Astrocyte (in vitro differentiated cells and primary cell): ENCODE results near the gene PGRMC2. TPM values are rescaled to one million over a fixed set of nuclear protein-coding genes. Genes with fewer than 3 reads are reported as not detected.

Experiments
- DNase-seq: peaks from one replicate; pipeline ENCODE4 v3.0.0-alpha.2; 2010; ENCODE audit warnings: low read depth
- FAIRE-seq: peaks from 2 replicates; lab custom pipeline; 2011; peaks lifted over from hg19 to GRCh38; lab: Jason Lieb, UNC
- H2AFZ ChIP-seq: 2 replicates; pipeline ENCODE4 v1.6.0; 2012; ENCODE audit warnings: low read depth, low read length, inconsistent platforms
- H3K27ac ChIP-seq: 2 replicates; pipeline ENCODE4 v1.5.1; 2011; ENCODE audit warnings: low read depth, low read length, inconsistent platforms
- H3K27me3 ChIP-seq: 2 replicates; pipeline ENCODE4 v1.6.0; 2011; ENCODE audit warnings: low read length, inconsistent platforms; ENCODE audit not compliant: insufficient read depth
- H3K36me3 ChIP-seq: 2 replicates; pipeline ENCODE4 v1.5.1; 2011; ENCODE audit warnings: low read length, inconsistent platforms; ENCODE audit not compliant: insufficient read depth
- H3K4me1 ChIP-seq: 2 replicates; pipeline ENCODE4 v1.5.1; 2011; ENCODE audit warnings: low read length, inconsistent platforms; ENCODE audit not compliant: insufficient read depth
- H3K4me2 ChIP-seq: 2 replicates; pipeline ENCODE4 v1.6.0; 2012; ENCODE audit warnings: low read length, inconsistent platforms
- H3K4me3 ChIP-seq: 2 replicates; pipeline ENCODE4 v1.5.1; 2011; ENCODE audit warnings: low read depth, mild to moderate bottlenecking, low read length, inconsistent platforms; ENCODE audit not compliant: insufficient read depth
- H3K79me2 ChIP-seq: 2 replicates; pipeline ENCODE4 v1.6.0; 2012; ENCODE audit warnings: mild to moderate bottlenecking, low read length, inconsistent platforms; ENCODE audit not compliant: insufficient read depth
- H3K9ac ChIP-seq: 2 replicates; pipeline ENCODE4 v1.6.0; 2012; ENCODE audit warnings: mild to moderate bottlenecking, low read length, inconsistent platforms
- H3K9me3 ChIP-seq: 2 replicates; pipeline ENCODE4 v1.5.1; 2012; ENCODE audit warnings: low read depth, mild to moderate bottlenecking, low read length, inconsistent platforms; ENCODE audit not compliant: insufficient read depth
- H4K20me1 ChIP-seq: 2 replicates; pipeline ENCODE4 v1.6.0; 2012; ENCODE audit warnings: low read length, inconsistent platforms; ENCODE audit not compliant: insufficient read depth
- H3K27ac Mint-ChIP-seq: one replicate; pipeline ENCODE4 v1.8.0; 2021; ENCODE audit warnings: mild to moderate bottlenecking, mixed read lengths; ENCODE audit not compliant: unreplicated experiment
- H3K27me3 Mint-ChIP-seq: one replicate; pipeline ENCODE4 v1.8.0; 2021; ENCODE audit warnings: low read depth, mixed read lengths; ENCODE audit not compliant: unreplicated experiment
- H3K36me3 Mint-ChIP-seq: one replicate; pipeline ENCODE4 v1.8.0; 2021; ENCODE audit warnings: low read depth, mixed read lengths; ENCODE audit not compliant: unreplicated experiment
- H3K4me1 Mint-ChIP-seq: one replicate; pipeline ENCODE4 v1.8.0; 2021; ENCODE audit warnings: low read depth, mixed read lengths; ENCODE audit not compliant: unreplicated experiment
- H3K4me3 Mint-ChIP-seq: one replicate; pipeline ENCODE4 v1.8.0; 2021; ENCODE audit warnings: mild to moderate bottlenecking, moderate library complexity, mixed read lengths; ENCODE audit not compliant: unreplicated experiment
- H3K9me3 Mint-ChIP-seq: one replicate; pipeline ENCODE4 v1.8.0; 2021; ENCODE audit warnings: mild to moderate bottlenecking, mixed read lengths; ENCODE audit not compliant: unreplicated experiment
- CTCF ChIP-seq: IDR thresholded peaks from 2 replicates; pipeline ENCODE4 v1.5.1; 2011; ENCODE audit warnings: low read depth, mild to moderate bottlenecking, inconsistent platforms, low read length, moderate library complexity; ENCODE audit not compliant: insufficient read depth
- EZH2 ChIP-seq: IDR thresholded peaks from 2 replicates; pipeline ENCODE4 v1.6.1; 2012; ENCODE audit warnings: mild to moderate bottlenecking, low read length, inconsistent platforms; ENCODE audit not compliant: insufficient read depth
- total RNA-seq: library from RNA; stranded (reverse); gene quantifications from 2 replicates; pipeline ENCODE4 v1.2.1, GENCODE V29; 2021

PGRMC2 gene
- total RNA-seq, 1 donor from 2014 or later = 158 TPM

DNA sequence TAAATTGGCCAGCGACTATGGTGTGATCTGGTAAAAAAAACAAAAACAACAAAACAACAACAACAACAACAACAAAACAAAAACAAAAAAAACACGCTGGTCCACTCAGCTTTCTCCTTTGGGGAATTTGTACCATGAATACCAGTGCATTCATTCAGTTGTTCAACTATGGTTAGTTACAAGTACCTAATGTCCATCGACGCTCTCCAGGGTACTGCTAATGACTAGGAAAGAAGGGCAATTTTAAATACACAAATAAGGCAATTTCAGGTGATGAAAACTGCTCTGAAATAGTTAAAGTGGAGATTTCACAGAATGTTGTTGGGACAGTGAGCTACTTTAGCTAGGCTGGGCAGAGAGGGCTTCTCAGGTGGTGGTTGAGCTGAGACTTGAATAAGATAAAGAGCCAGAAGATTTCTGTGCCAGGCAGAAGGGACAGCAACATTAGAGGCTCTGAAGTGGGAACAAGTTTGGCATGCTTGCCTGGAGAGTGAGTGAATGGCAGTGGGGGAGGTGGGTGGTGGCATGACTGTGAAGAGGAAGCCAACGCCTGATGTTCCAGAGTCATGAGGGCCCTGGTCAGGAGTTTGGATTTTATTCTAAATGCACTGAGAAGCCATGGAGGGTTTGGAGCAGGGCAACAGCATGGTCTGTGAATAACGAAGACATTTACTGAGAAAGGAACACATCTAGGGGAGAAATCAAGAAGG lies 45.9 kb upstream of the PGRMC2 start:
- TF ChIP-seq CTCF = no peak
- TF ChIP-seq EZH2 = no peak
- peaks cover 6% of the 10 kb centered on the region for H3K36me3 Mint-ChIP-seq
- H3K4me1 ChIP-seq = peaks cover 5% of the 10 kb centered on the region
- no peaks in the 10 kb centered on the region for H4K20me1 ChIP-seq
- H3K4me1 Mint-ChIP-seq = peaks cover 40% of the 10 kb centered on the region
- H3K27me3 ChIP-seq = no peaks in the 10 kb centered on the region
- H3K27ac ChIP-seq = no peak overlapping the region
- no peaks in the 10 kb centered on the region for H3K9me3 ChIP-seq
- no peaks in the 10 kb centered on the region for H3K36me3 ChIP-seq
- no peak overlapping the region for H3K4me3 Mint-ChIP-seq
- H3K27ac Mint-ChIP-seq = no peak overlapping the region
- no peak for FAIRE-seq
- no peaks in the 10 kb centered on the region for H3K27me3 Mint-ChIP-seq
- DNase-seq = no peak
- no peaks in the 10 kb centered on the region for H3K9me3 Mint-ChIP-seq
- H3K4me2 ChIP-seq = no peak overlapping the region
- H3K4me3 ChIP-seq = no peak overlapping the region
- H2AFZ ChIP-seq = no peak overlapping the region
- no peaks in the 10 kb centered on the region for H3K79me2 ChIP-seq
- no peak overlapping the region for H3K9ac ChIP-seq

- no peak overlapping the region for H3K27ac Mint-ChIP-seq
- H3K4me3 Mint-ChIP-seq = no peak overlapping the region
- FAIRE-seq = peak; percentile 88
- Histone ChIP-seq H3K27me3 (no peaks in the 10 kb centered on the region), H3K4me1 (no peaks in the 10 kb centered on the region), H3K4me3 (no peak overlapping the region), H4K20me1 (no peaks in the 10 kb centered on the region), H3K4me2 (peak overlapping the region; percentile 4), H3K9ac (no peak overlapping the region), H3K36me3 (no peaks in the 10 kb centered on the region), H3K27ac (no peak overlapping the region), H2AFZ (no peak overlapping the region), H3K9me3 (no peaks in the 10 kb centered on the region), H3K79me2 (no peaks in the 10 kb centered on the region)
- no peaks in the 10 kb centered on the region for H3K9me3 Mint-ChIP-seq
- H3K27me3 Mint-ChIP-seq = no peaks in the 10 kb centered on the region
- DNase-seq = peak; percentile 68
- peaks cover 31% of the 10 kb centered on the region for H3K4me1 Mint-ChIP-seq
- TF ChIP-seq EZH2 (no peak), CTCF (no peak)
- peaks cover 6% of the 10 kb centered on the region for H3K36me3 Mint-ChIP-seq
Measured at GRCh38 chr4:128332081-128332480, 44.5 kb upstream of the PGRMC2 start.

- no peak overlapping the region for H3K27ac ChIP-seq
- no peaks in the 10 kb centered on the region for H3K36me3 ChIP-seq
- Mint-ChIP-seq H3K9me3 (no peaks in the 10 kb centered on the region), H3K27me3 (no peaks in the 10 kb centered on the region), H3K4me1 (peaks cover 25% of the 10 kb centered on the region), H3K4me3 (no peak overlapping the region), H3K36me3 (peaks cover 8% of the 10 kb centered on the region), H3K27ac (no peak overlapping the region)
- no peak overlapping the region for H3K4me3 ChIP-seq
- FAIRE-seq (no peak), DNase-seq (no peak)
- TF ChIP-seq CTCF (no peak), EZH2 (no peak)
- H4K20me1 ChIP-seq = no peaks in the 10 kb centered on the region
- H3K4me1 ChIP-seq = no peaks in the 10 kb centered on the region
- no peak overlapping the region for H3K4me2 ChIP-seq
- H2AFZ ChIP-seq = no peak overlapping the region
- H3K9me3 ChIP-seq = no peaks in the 10 kb centered on the region
- H3K79me2 ChIP-seq = no peaks in the 10 kb centered on the region
- H3K9ac ChIP-seq = no peak overlapping the region
- no peaks in the 10 kb centered on the region for H3K27me3 ChIP-seq
Measured at GRCh38 chr4:128329638-128330037, 42.0 kb upstream of the PGRMC2 start.
